ENCODE data around the gene SASH1. TPM values are rescaled to one million over a fixed set of nuclear protein-coding genes. Genes with fewer than 3 reads are reported as not detected.

The SASH1 gene
- total RNA-seq, 1 donor from 2014 or later: 61.3 TPM

DNA sequence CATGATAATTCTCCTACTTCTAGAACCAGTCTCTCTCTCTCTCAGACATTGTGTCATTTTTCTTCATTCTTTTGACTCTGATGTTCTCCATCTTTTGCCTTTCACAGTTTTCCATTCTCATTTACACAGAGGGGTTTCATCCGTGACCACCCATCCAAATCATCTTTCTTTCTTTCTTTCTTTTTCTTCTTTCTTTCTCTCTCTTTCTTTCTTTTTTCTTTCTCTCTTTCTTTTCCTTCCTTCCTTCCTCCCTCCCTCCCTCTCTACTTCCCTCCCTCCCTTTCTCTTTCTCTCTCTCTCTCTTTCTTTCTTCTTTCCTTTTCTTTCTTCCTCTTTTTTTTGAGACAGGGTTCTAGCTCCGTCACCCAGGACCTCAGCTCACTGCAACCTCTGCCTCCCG lies 19.9 kb upstream of the SASH1 start:
- Mint-ChIP-seq H3K27me3 (no peaks in the 10 kb centered on the region), H3K27ac (no peak overlapping the region), H3K9me3 (peaks cover 4% of the 10 kb centered on the region), H3K4me1 (ENCODE audit: unreplicated experiment) (peaks cover 15% of the 10 kb centered on the region), H3K36me3 (no peaks in the 10 kb centered on the region), H3K4me3 (no peak overlapping the region)
- no peak for DNase-seq (ENCODE audit: extremely low spot score, unreplicated experiment)
- no peak for TF ChIP-seq CTCF (conservative IDR thresholded peaks at IDR 0.05)

- H3K27me3 Mint-ChIP-seq: no peaks in the 10 kb centered on the region
- DNase-seq (ENCODE audit: extremely low spot score, unreplicated experiment): no peak
- H3K4me1 Mint-ChIP-seq (ENCODE audit: unreplicated experiment): peaks cover 15% of the 10 kb centered on the region
- peak overlapping the region; percentile 8 for H3K4me3 Mint-ChIP-seq
- H3K27ac Mint-ChIP-seq: peak overlapping the region; percentile 15
- TF ChIP-seq CTCF (conservative IDR thresholded peaks at IDR 0.05): no peak
- H3K36me3 Mint-ChIP-seq: no peaks in the 10 kb centered on the region
- peaks cover 4% of the 10 kb centered on the region for H3K9me3 Mint-ChIP-seq
These were observed 19.3 kb upstream of the SASH1 start for GRCh38 chr6:148323344-148323743.

DNA sequence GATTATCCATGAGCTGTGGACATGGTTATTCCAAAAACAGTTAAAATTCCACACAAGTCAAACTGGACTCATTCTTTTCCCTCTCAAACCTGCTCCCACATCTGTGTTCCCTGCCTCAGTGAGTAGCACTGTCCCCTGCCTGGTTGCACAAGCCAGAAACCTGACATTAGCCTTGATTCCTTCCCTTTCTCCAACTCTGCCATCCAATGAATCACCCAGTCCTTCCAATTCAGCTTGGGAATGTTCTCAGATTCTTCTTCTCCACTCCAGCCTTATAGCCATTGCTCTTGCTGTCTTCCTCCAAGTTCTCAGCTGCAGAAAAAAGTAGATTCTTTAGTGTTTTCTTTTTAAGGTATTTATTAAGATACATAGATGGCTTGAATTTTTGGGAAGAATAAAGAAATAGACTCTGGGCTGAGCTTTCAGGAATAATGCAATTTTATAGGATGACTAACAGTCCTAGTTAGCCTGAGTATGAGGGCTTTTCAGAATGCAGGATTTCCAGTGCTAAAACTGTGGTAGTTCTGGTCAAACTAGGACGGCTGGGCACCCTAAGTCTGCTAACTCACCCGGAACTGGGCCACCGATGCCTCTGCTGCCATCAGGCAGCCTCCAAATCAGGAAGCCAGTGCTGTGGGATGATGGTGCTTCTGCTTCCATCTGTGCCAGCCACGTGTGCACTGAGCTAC lies 18.2 kb upstream of the SASH1 start:
- no peak for TF ChIP-seq CTCF (conservative IDR thresholded peaks at IDR 0.05)
- H3K36me3 Mint-ChIP-seq: no peaks in the 10 kb centered on the region
- H3K4me1 Mint-ChIP-seq (ENCODE audit: unreplicated experiment): peaks cover 24% of the 10 kb centered on the region
- no peak overlapping the region for H3K27ac Mint-ChIP-seq
- no peak for DNase-seq (ENCODE audit: extremely low spot score, unreplicated experiment)
- H3K4me3 Mint-ChIP-seq: no peak overlapping the region
- peaks cover 4% of the 10 kb centered on the region for H3K9me3 Mint-ChIP-seq
- no peaks in the 10 kb centered on the region for H3K27me3 Mint-ChIP-seq

GRCh38 chr6:148325316-148326068 lies 17.1 kb upstream of the SASH1 start:
- no peaks in the 10 kb centered on the region for H3K27me3 Mint-ChIP-seq
- no peaks in the 10 kb centered on the region for H3K36me3 Mint-ChIP-seq
- no peak overlapping the region for H3K4me3 Mint-ChIP-seq
- no peak for DNase-seq (ENCODE audit: extremely low spot score, unreplicated experiment)
- H3K9me3 Mint-ChIP-seq: peaks cover 4% of the 10 kb centered on the region
- TF ChIP-seq CTCF (conservative IDR thresholded peaks at IDR 0.05): no peak
- H3K4me1 Mint-ChIP-seq (ENCODE audit: unreplicated experiment): peaks cover 32% of the 10 kb centered on the region
- peak overlapping the region; percentile 81 for H3K27ac Mint-ChIP-seq

DNA sequence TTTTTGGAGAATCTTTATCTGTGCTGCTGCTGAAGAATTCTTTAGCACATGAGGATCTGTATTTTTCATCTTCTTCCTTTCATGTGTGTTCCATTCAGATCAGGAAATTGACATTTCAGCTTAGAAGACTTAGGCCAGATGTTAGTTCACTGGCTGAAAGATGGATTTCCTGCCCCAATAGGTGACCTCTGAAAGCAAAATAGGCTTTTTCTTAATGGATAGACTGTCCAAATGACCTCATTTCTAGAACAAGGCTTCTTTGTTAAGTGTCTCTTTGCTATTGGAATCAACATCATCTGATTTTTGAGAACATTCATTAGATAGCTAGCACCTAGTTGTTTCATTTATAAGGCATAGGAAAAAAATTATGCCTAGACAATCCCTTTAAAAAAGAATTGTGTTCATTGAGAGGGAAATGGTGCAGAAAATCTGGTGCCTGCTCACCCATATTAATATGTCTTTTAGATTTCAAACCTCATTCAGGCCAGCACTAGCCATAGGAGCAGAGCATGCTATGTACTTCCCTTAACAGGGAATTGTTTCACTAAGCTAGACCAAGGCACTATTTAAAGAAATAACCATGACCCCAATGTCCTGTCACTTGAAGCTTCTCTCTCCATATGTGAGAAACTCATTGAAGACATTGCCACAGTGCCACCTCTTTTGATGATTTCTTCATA lies 13.6 kb upstream of the SASH1 start:
- Mint-ChIP-seq H3K4me3 (no peak overlapping the region), H3K36me3 (no peaks in the 10 kb centered on the region), H3K4me1 (ENCODE audit: unreplicated experiment) (peaks cover 38% of the 10 kb centered on the region), H3K27ac (peak overlapping the region; percentile 86), H3K27me3 (no peaks in the 10 kb centered on the region), H3K9me3 (no peaks in the 10 kb centered on the region)
- DNase-seq (ENCODE audit: extremely low spot score, unreplicated experiment): no peak
- TF ChIP-seq CTCF (conservative IDR thresholded peaks at IDR 0.05): no peak

Data from type B pancreatic cell (in vitro differentiated cells).